A673 (cell line): Measurements from ENCODE around the gene CGB2. TPM values are rescaled to one million over a fixed set of nuclear protein-coding genes. Genes with fewer than 3 reads are reported as not detected.
"Not testable (repeated sequence)": the region's sequence is repeated elsewhere in the genome, so short reads cannot be mapped to it uniquely, and the experiment has no call there.

Source experiments
- BruUV-seq: library from RNA; stranded (reverse); fragments of 400-500 nt; replicated peaks from 2 replicates; lab custom pipeline; 2021; lab: Mats Ljungman, UMichigan
- CTCF ChIA-PET: fragments of 300-600 bp; sonication (Branson Sonifier 250); formaldehyde crosslinking; loops from one replicate; lab custom pipeline; 2022; ENCODE audit warnings: antibody characterized with exemption; lab: Charles Lee
- POLR2A ChIA-PET: fragments of 300-600 bp; sonication (Branson Sonifier 250); formaldehyde crosslinking; loops from one replicate; lab custom pipeline; 2022; ENCODE audit warnings: antibody characterized with exemption; ENCODE audit not compliant: low non-redundant PET; lab: Charles Lee
- DNase-seq: peaks from one replicate; pipeline ENCODE4 v3.0.0-alpha.2; 2015; ENCODE audit warnings: low spot score
- H3K27ac ChIP-seq: fragments of 200-600 bp; sonication (generic); 2 replicates; pipeline ENCODE4 v1.5.1; 2016; ENCODE audit warnings: mixed run types, low read depth, mild to moderate bottlenecking, mixed read lengths, antibody characterized with exemption, low read length; ENCODE audit not compliant: poor library complexity, severe bottlenecking
- H3K27me3 ChIP-seq: fragments of 200-600 bp; sonication (generic); replicated peaks from 2 replicates; pipeline ENCODE4 v1.6.1; 2017; ENCODE audit warnings: mixed run types, low read depth, mild to moderate bottlenecking, mixed read lengths, antibody characterized with exemption, low read length; ENCODE audit not compliant: insufficient read depth, poor library complexity
- H3K36me3 ChIP-seq: fragments of 200-600 bp; sonication (generic); 2 replicates; pipeline ENCODE4 v1.6.1; 2016; ENCODE audit warnings: mixed run types, mild to moderate bottlenecking, mixed read lengths, antibody characterized with exemption, low read length; ENCODE audit not compliant: insufficient read depth, poor library complexity, severe bottlenecking
- H3K4me1 ChIP-seq: fragments of 200-600 bp; sonication (generic); 2 replicates; pipeline ENCODE4 v1.6.1; 2017; ENCODE audit warnings: mixed run types, mild to moderate bottlenecking, mixed read lengths, antibody characterized with exemption, low read length; ENCODE audit not compliant: insufficient read depth, poor library complexity, severe bottlenecking
- H3K4me3 ChIP-seq: fragments of 200-600 bp; sonication (generic); 2 replicates; pipeline ENCODE4 v1.5.1; 2016; ENCODE audit warnings: low read depth, mixed run types, mild to moderate bottlenecking, mixed read lengths, low read length; ENCODE audit not compliant: poor library complexity, severe bottlenecking
- H3K9me3 ChIP-seq: fragments of 200-600 bp; sonication (generic); 2 replicates; pipeline ENCODE4 v1.6.1; 2016; ENCODE audit warnings: mixed run types, low read depth, mild to moderate bottlenecking, mixed read lengths, antibody characterized with exemption, low read length; ENCODE audit not compliant: poor library complexity, severe bottlenecking
- CTCF ChIP-seq: fragments of 300-800, 200-600 bp; sonication (generic); conservative IDR thresholded peaks from 2 replicates; pipeline ENCODE4 v1.5.1; 2017; ENCODE audit warnings: low read depth, mild to moderate bottlenecking, antibody characterized with exemption, low read length, moderate library complexity, mixed read lengths
- intact Hi-C: fragments of 100-400 bp; cut with micrococcal nuclease; formaldehyde crosslinking; loops from one replicate; pipeline ENCODE4 v1.10.0; 2022; ENCODE audit not compliant: unreplicated experiment
- total RNA-seq: library from RNA; stranded (reverse); gene quantifications from 2 replicates; pipeline ENCODE4 v1.2.3, GENCODE V29; 2021

Gene CGB2
- total RNA-seq, 1 experiment from 2014 or later, result not detected

GRCh38 chr19:49025599-49025998, 6.1 kb upstream of the CGB2 start:
- intact Hi-C loops, H3K27ac ChIP-seq, H3K36me3 ChIP-seq, DNase-seq, H3K27me3 ChIP-seq, CTCF ChIA-PET, BruUV-seq, H3K4me3 ChIP-seq, POLR2A ChIA-PET, H3K9me3 ChIP-seq, H3K4me1 ChIP-seq: not testable (repeated sequence)

- H3K9me3 ChIP-seq, POLR2A ChIA-PET: not testable (repeated sequence)
Measured at GRCh38 chr19:49028686-49029085, 3.0 kb upstream of the CGB2 start.

GRCh38 chr19:49029749-49030148, 1.9 kb upstream of the CGB2 start:
- H3K4me1 ChIP-seq, BruUV-seq, POLR2A ChIA-PET, H3K9me3 ChIP-seq, H3K4me3 ChIP-seq, intact Hi-C loops, H3K27me3 ChIP-seq, CTCF ChIA-PET, DNase-seq, H3K27ac ChIP-seq, H3K36me3 ChIP-seq: not testable (repeated sequence)

More at GRCh38 chr19:49028686-49029085, 3.0 kb upstream of the CGB2 start:
- H3K4me1 ChIP-seq, CTCF ChIA-PET, DNase-seq, BruUV-seq, H3K4me3 ChIP-seq, H3K27me3 ChIP-seq, H3K27ac ChIP-seq, intact Hi-C loops, H3K36me3 ChIP-seq: not testable (repeated sequence)

- intact Hi-C loops, BruUV-seq, CTCF ChIA-PET, H3K27ac ChIP-seq, H3K9me3 ChIP-seq, H3K4me1 ChIP-seq, H3K4me3 ChIP-seq, H3K36me3 ChIP-seq, POLR2A ChIA-PET, H3K27me3 ChIP-seq, DNase-seq: not testable (repeated sequence)
Measured at GRCh38 chr19:49030323-49030722, 1.4 kb upstream of the CGB2 start.

- H3K4me3 ChIP-seq, intact Hi-C loops, POLR2A ChIA-PET, H3K9me3 ChIP-seq, H3K4me1 ChIP-seq, H3K27me3 ChIP-seq, BruUV-seq, H3K36me3 ChIP-seq, CTCF ChIA-PET, H3K27ac ChIP-seq: not testable (repeated sequence)
- TF ChIP-seq CTCF, result peak; percentile 71
- DNase-seq, result peak; percentile 63
Measured at GRCh38 chr19:49036815-49037214, 5.1 kb downstream of the CGB2 start, which contains the start of gene CGB1. TSS of gene CGB1 (minus strand) at chr19:49036895. CDS start at chr19:49036711, 184 bp downstream.

GRCh38 chr19:49038111-49038510, 6.4 kb downstream of the CGB2 start:
- POLR2A ChIA-PET, CTCF ChIA-PET, H3K27me3 ChIP-seq, H3K36me3 ChIP-seq, intact Hi-C loops, BruUV-seq, H3K9me3 ChIP-seq, H3K4me1 ChIP-seq, H3K4me3 ChIP-seq, H3K27ac ChIP-seq, DNase-seq: not testable (repeated sequence)

DNA sequence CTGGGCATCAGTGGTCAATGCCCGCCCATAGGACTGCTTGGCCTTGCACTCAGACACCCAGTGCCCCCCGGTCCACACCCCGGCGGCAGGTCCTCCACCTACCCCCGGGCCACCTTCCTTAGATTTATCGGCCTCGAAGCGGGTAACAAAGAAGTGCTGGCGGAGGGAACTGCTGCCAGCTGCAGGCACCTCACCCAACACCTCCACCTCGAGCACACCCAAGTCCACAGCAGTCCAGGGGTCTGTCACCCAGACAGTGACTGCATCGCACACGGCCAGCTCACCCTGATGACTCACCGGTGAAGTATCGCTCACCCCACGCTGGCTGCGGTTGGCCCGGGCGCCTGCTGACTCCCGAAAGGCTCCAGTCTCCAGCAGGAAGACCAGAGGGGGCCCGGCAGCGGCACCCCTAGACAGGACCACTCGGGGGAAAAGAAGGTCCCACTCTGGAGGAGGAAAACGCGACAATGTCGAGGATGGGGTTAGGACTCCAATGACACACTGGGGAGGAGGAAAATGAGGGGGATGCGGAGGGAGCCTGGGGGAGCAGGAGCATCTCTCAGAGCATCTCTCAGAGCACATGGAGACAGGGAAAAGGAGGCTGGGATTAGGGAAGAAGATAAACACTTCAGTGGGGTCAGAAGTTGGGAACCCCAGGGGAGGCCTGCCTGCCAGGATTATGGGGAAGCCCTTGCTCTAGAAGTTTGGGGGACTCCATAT, 7.0 kb downstream of the CGB2 start:
- BruUV-seq, POLR2A ChIA-PET, H3K9me3 ChIP-seq, H3K27me3 ChIP-seq, intact Hi-C loops, DNase-seq, H3K4me1 ChIP-seq, H3K36me3 ChIP-seq, CTCF ChIA-PET, H3K4me3 ChIP-seq, H3K27ac ChIP-seq: not testable (repeated sequence)
